Glutamatergic neuron (in vitro differentiated cells): Measurements from ENCODE around the gene GYPA. TPM values are rescaled to one million over a fixed set of nuclear protein-coding genes. Genes with fewer than 3 reads are reported as not detected.
A peak's percentile ranks its signal among the peaks of the same experiment; 100 is the strongest.
"Not testable (repeated sequence)": the region's sequence is repeated elsewhere in the genome, so short reads cannot be mapped to it uniquely, and the experiment has no call there.

Experiments
- DNase-seq: peaks from one replicate; pipeline ENCODE4 v3.0.0; 2022
- H3K27ac Mint-ChIP-seq: one replicate; pipeline ENCODE4 v1.8.0; 2020; ENCODE audit warnings: mild to moderate bottlenecking, mixed read lengths, inconsistent platforms; ENCODE audit not compliant: unreplicated experiment
- H3K27me3 Mint-ChIP-seq: one replicate; pipeline ENCODE4 v1.8.0; 2020; ENCODE audit warnings: mild to moderate bottlenecking, moderate library complexity, mixed read lengths, inconsistent platforms; ENCODE audit not compliant: unreplicated experiment
- H3K36me3 Mint-ChIP-seq: one replicate; pipeline ENCODE4 v1.8.0; 2020; ENCODE audit warnings: mild to moderate bottlenecking, mixed read lengths, inconsistent platforms; ENCODE audit not compliant: unreplicated experiment
- H3K4me1 Mint-ChIP-seq: one replicate; pipeline ENCODE4 v1.8.0; 2020; ENCODE audit warnings: mild to moderate bottlenecking, low read depth, mixed read lengths, inconsistent platforms; ENCODE audit not compliant: unreplicated experiment
- H3K4me3 Mint-ChIP-seq: one replicate; pipeline ENCODE4 v1.8.0; 2020; ENCODE audit warnings: mild to moderate bottlenecking, mixed read lengths, inconsistent platforms; ENCODE audit not compliant: unreplicated experiment
- H3K9me3 Mint-ChIP-seq: one replicate; pipeline ENCODE4 v1.8.0; 2020; ENCODE audit warnings: mild to moderate bottlenecking, moderate library complexity, mixed read lengths, inconsistent platforms; ENCODE audit not compliant: unreplicated experiment
- total RNA-seq: library from RNA; stranded (reverse); fragmentation: NEBNext Ultra II Directional; extraction: Animal tissue kit (Norgen Biotek cat#: 25700); gene quantifications from one replicate; pipeline ENCODE4 v1.2.1, GENCODE V29; 2021; ENCODE audit not compliant: unreplicated experiment
- TF ChIP-seq, protein P1 (sequence below): fragments of 200-600 bp; sonication (generic); IDR thresholded peaks from one replicate; pipeline ENCODE4 v1.5.0; 2021; ENCODE audit not compliant: partially characterized antibody, unreplicated experiment

Gene GYPA
- total RNA-seq, 1 donor from 2014 or later: 1.3 TPM

DNA sequence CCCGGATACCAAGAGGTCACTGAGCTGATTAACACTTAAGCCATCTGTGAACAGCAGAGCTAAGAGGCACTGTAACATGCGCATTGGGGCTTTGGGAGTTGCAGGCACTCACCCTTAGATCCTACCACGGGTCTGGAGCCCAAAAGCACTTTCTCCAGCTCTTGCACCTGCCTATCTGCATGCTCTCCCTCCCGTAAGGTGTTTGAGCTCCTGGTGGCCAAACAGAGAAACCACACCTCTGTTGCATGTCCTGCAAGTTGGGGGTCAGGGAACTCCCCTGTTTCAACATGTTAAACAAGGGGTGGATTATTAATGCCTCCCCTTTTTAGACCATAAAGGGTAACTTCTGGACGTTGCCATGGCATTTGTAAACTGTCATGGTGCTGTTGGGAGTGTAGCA lies 49.8 kb downstream of the GYPA start:
- no peaks in the 10 kb centered on the region for H3K36me3 Mint-ChIP-seq
- no peak overlapping the region for H3K4me3 Mint-ChIP-seq
- H3K27ac Mint-ChIP-seq: no peak overlapping the region
- H3K9me3 Mint-ChIP-seq: no peaks in the 10 kb centered on the region
- H3K4me1 Mint-ChIP-seq: no peaks in the 10 kb centered on the region
- TF ChIP-seq, protein P1, sequence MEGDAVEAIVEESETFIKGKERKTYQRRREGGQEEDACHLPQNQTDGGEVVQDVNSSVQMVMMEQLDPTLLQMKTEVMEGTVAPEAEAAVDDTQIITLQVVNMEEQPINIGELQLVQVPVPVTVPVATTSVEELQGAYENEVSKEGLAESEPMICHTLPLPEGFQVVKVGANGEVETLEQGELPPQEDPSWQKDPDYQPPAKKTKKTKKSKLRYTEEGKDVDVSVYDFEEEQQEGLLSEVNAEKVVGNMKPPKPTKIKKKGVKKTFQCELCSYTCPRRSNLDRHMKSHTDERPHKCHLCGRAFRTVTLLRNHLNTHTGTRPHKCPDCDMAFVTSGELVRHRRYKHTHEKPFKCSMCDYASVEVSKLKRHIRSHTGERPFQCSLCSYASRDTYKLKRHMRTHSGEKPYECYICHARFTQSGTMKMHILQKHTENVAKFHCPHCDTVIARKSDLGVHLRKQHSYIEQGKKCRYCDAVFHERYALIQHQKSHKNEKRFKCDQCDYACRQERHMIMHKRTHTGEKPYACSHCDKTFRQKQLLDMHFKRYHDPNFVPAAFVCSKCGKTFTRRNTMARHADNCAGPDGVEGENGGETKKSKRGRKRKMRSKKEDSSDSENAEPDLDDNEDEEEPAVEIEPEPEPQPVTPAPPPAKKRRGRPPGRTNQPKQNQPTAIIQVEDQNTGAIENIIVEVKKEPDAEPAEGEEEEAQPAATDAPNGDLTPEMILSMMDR: peak; percentile 38
- DNase-seq: no peak
- H3K27me3 Mint-ChIP-seq: peaks cover 3% of the 10 kb centered on the region

DNA sequence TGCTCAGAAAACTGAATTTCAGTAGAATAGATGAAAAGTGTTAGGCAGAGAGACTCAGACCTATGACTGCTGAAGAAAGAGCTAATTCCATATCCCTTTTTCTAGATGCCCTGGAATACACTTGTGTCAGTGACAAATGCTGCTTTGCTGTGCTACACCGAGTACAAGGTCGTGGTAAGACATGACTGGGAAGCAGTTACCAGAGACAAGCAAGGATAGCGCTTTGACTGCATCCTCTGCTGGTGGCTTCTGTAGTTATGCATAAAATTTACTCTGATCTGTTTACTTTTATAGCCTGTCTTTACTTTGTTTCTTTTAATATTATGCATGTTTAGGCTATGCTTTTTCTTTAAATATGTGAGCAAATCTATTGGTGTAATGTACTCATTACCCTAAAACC lies 58.5 kb downstream of the GYPA start:
- not testable (repeated sequence) for H3K36me3 Mint-ChIP-seq, H3K4me1 Mint-ChIP-seq, DNase-seq, H3K27ac Mint-ChIP-seq, H3K9me3 Mint-ChIP-seq, H3K27me3 Mint-ChIP-seq, H3K4me3 Mint-ChIP-seq

DNA sequence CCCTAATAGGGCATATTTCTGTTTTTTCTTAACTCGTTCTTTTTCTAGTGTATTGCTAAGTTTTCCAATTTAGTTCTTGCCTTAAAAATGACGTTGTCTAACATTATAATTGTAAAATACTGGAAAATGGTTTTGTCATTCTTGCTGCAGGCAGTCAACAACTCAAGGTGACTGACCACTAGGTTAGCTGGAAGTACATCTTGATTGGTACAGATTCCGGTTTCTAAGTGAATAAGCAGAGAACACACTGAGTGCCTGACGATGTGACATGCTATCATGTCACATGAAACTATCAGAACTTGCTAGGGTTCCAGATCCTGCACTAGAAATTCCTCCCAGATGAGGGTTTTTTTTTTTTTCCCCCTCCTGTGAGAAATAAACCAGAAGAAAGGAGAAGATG lies 60.4 kb downstream of the GYPA start:
- not testable (repeated sequence) for H3K4me1 Mint-ChIP-seq, H3K4me3 Mint-ChIP-seq, H3K27me3 Mint-ChIP-seq, DNase-seq, H3K36me3 Mint-ChIP-seq, H3K27ac Mint-ChIP-seq, H3K9me3 Mint-ChIP-seq

DNA sequence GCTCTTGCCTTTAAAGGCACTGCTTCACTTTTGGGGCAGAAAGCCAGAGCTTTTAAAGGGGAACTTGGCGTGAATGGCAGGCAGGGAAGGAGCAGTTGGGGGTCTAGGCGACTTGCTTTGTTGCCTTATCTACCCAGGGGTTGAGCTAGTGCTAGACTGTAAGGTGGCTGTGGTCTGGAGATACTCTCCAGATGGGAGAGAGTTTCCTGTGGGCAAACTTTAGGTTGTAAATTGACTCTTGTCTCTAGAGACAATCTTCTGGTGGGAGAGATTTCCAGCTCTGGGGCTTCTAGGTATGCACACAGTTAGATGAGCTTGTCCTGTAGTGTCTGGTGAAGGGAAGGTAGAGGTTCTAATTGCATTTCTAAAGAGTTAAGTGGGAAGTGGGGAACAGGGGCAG lies 61.8 kb downstream of the GYPA start:
- DNase-seq, H3K36me3 Mint-ChIP-seq, H3K4me1 Mint-ChIP-seq, H3K27me3 Mint-ChIP-seq, H3K27ac Mint-ChIP-seq, H3K4me3 Mint-ChIP-seq, H3K9me3 Mint-ChIP-seq: not testable (repeated sequence)

DNA sequence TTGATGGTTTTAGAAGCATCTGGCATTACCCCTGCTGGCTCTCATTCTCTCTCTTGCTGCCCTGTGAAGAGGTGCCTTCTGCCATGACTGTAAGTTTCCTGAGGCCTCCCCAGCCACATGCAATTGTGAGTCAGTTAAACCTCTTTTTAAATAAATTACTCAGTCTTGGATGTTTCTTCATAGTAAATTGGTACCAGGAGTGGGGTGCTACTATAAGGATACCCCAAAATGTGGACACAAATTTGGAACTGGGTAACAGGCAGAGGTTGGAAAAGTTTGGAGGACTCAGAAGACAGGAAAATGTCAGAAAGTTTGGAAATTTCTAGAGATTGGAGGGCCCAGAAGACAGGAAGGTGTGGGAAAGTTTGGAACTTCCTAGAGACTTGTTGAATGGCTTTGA lies 79.0 kb downstream of the GYPA start:
- H3K27ac Mint-ChIP-seq, H3K4me3 Mint-ChIP-seq, H3K27me3 Mint-ChIP-seq, DNase-seq, H3K4me1 Mint-ChIP-seq, H3K36me3 Mint-ChIP-seq, H3K9me3 Mint-ChIP-seq: not testable (repeated sequence)

DNA sequence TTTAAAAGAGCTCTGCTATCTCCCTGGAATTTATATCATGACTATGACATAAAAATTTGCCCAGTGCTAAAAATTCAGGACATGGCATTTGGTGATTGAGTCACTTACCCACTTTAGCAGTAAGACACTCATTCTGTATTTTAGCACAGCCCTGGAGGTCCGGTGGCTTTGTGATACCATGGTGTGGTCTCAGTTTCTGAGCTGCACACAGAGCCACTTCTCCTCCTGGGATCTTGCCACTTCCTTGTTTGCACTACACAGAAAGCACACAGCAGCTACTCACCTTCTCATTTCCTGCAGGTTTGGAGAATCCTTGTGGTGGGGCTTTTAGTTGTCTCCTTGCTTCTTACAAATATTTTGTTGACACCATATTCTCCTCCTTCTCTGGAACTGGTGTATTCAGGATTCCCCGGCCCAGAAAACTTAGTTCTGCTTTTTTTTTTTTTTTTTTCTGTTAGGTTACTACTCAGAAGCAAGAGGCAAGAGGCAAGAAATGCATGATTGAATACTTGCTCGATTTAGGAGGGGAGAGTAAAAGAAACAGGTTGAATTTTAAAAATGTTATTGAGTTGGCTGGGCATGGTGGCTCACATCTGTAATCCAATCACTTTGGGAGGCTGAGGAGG lies 80.2 kb downstream of the GYPA start:
- H3K27ac Mint-ChIP-seq, H3K4me3 Mint-ChIP-seq, DNase-seq, H3K36me3 Mint-ChIP-seq, H3K4me1 Mint-ChIP-seq, H3K9me3 Mint-ChIP-seq, H3K27me3 Mint-ChIP-seq: not testable (repeated sequence)

Other genes with a start within 250 kb of the GYPA start
- gene GYPE, start 235.2 kb downstream of the GYPA start, total RNA-seq: not detected
- not detected for gene GYPB, start 121.3 kb downstream of the GYPA start, total RNA-seq